MM.1S (cell line): ENCODE results near the gene COX4I1.

Source experiments
- EZH2 ChIP-seq: fragments of 300-600 bp; sonication (generic); optimal IDR thresholded peaks from 2 replicates; pipeline ENCODE3; 2017; ENCODE audit warnings: low read depth, mild to moderate bottlenecking, antibody characterized with exemption, low read length, mixed read lengths
- TF ChIP-seq, protein P1 (sequence below): fragments of 300-600 bp; sonication (generic); IDR thresholded peaks from 2 replicates; pipeline ENCODE4 v1.5.1; 2016; ENCODE audit warnings: antibody characterized with exemption, low read length, mixed read lengths

DNA sequence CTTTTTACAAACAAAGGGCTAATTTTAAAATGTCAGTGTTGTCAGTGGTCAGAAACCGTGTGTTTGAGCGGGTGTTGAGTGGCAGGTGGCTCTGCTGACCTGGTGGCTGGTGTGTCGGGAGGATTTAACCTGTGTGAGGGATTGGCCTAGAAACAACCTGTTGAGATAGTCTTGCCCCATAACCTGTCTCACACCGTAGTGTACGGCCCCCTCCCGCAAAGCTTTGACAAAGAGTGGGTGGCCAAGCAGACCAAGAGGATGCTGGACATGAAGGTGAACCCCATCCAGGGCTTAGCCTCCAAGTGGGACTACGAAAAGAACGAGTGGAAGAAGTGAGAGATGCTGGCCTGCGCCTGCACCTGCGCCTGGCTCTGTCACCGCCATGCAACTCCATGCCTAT lies 7.0 kb downstream of the COX4I1 start:
- no peak for TF ChIP-seq EZH2
- TF ChIP-seq, protein P1, sequence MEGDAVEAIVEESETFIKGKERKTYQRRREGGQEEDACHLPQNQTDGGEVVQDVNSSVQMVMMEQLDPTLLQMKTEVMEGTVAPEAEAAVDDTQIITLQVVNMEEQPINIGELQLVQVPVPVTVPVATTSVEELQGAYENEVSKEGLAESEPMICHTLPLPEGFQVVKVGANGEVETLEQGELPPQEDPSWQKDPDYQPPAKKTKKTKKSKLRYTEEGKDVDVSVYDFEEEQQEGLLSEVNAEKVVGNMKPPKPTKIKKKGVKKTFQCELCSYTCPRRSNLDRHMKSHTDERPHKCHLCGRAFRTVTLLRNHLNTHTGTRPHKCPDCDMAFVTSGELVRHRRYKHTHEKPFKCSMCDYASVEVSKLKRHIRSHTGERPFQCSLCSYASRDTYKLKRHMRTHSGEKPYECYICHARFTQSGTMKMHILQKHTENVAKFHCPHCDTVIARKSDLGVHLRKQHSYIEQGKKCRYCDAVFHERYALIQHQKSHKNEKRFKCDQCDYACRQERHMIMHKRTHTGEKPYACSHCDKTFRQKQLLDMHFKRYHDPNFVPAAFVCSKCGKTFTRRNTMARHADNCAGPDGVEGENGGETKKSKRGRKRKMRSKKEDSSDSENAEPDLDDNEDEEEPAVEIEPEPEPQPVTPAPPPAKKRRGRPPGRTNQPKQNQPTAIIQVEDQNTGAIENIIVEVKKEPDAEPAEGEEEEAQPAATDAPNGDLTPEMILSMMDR, result no peak
